ENCODE results near the gene IRGC.

Gene IRGC

DNA sequence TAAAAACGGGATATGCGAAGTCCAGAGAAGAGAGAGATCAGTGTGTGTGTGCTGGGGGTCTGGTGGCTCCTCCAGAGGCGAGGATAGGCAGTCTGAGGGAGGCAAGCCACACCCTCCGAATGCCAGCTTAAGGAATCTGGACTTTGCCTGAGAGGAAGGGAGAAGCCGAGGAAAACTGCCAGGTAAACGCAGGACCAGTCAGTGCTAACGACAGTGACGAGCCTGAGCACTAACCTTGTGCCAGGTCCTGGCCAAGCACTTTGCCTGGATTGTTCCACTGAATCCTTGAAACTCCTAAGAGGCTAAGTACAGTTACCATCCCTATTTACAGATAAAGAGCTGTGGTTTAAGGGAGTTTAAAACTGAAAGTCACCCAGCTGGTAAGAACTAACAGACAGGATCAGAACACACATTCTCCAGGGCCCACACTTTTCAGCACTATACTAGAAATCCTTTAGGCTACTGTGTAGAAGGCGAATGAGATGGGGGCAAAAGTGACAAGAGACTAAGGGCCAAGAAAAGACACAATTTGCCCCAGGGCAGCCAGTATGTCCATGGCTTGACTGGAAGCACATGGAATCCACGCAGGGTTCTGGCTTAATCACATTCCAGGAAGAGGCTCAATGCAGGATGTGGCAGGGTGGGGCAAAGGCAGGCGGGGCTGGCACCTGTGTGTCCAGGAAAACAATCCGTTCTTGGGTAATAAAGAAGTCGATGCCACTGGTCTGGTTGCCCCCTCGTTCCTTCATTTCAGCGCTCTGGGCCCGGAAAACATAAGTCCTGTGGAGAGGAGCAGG, 23.8 kb downstream of the IRGC start:
- no peak for TF ChIP-seq CTCF (IDR thresholded peaks at IDR 0.05; ENCODE audit: extremely low read depth, insufficient read depth, missing control alignments)
- DNase-seq (ENCODE audit: low spot score), result no peak
- in situ Hi-C loops (cut with MboI; ENCODE audit: low pct_unique_long_range_greater_than_20kb, low sequenced_read_pairs, unreplicated experiment), result loop anchor here (10.0 kb wide), 1 partner anchor 65 kb away; the partner anchor contains the start of gene LYPD5

GRCh38 chr19:43741075-43741825, 25.4 kb downstream of the IRGC start:
- in situ Hi-C loops (cut with MboI; ENCODE audit: low pct_unique_long_range_greater_than_20kb, low sequenced_read_pairs, unreplicated experiment), result loop anchor here (10.0 kb wide), 1 partner anchor 64 kb away; the partner anchor contains the start of gene LYPD5
- DNase-seq (ENCODE audit: low spot score), result no peak
- TF ChIP-seq CTCF (IDR thresholded peaks at IDR 0.05; ENCODE audit: extremely low read depth, insufficient read depth, missing control alignments), result no peak

GRCh38 chr19:43743059-43743458, 27.2 kb downstream of the IRGC start:
- no peak for TF ChIP-seq CTCF (IDR thresholded peaks at IDR 0.05; ENCODE audit: extremely low read depth, insufficient read depth, missing control alignments)
- DNase-seq (ENCODE audit: low spot score), result no peak
- in situ Hi-C loops (cut with MboI; ENCODE audit: low pct_unique_long_range_greater_than_20kb, low sequenced_read_pairs, unreplicated experiment), result loop anchor here (10.0 kb wide), 1 partner anchor 62 kb away; the partner anchor contains the start of gene LYPD5

DNA sequence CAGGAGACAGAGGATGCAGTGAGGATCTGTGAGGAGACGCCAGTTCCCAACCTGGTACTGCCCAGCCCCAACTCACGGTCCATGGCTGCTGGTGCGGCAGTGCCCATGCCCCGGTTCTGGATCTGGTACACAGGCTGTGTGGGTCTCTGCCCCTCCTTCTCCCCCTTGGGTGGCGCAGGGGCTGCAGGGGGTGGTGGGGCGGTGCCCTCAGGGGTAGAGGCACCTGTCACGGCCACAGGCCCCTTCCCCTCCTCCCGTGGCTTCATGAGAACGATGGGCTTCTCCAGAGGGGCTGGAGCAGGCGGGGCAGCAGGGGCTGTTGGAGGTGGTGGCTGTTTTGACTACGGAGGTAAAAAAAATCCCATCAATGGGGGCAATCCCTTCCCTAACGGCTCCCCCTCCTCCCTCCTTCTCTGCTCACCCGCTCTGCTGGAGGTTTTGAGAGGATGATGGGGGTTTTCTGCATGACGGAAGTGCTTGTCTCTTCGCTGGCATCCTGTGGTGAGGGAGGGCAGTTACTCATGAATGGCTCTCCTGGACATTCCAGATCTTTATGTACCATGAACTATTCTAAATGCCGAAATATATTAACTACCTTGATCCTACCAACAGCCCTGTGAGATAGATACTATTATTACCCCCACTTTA, 31.8 kb downstream of the IRGC start:
- no peak for TF ChIP-seq CTCF (IDR thresholded peaks at IDR 0.05; ENCODE audit: extremely low read depth, insufficient read depth, missing control alignments)
- in situ Hi-C loops (cut with MboI; ENCODE audit: low pct_unique_long_range_greater_than_20kb, low sequenced_read_pairs, unreplicated experiment), result loop anchor here (5.0 to 10.0 kb wide), 2 partner anchors 35 to 57 kb away; partner anchors contain the start of genes KCNN4 and LYPD5
- no peak for DNase-seq (ENCODE audit: low spot score)

DNA sequence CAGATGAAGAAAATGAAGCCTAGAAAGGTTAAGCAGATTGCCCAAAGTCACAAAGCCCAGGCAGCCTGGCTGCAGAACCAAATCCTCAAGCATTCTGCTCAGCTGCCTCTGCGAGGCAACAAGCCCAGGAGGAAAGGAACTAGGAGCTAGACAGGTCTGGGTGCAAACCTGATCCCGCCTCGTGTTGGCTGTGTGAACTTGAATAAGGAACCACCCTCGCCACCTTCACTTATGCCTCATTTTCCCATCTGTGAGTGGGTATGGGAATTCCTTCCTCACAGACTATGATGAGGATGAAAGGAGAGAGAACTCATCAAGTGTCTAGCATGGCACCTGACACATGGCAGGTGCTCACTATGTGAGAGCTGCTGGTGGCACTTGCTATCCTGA, 32.3 kb downstream of the IRGC start:
- TF ChIP-seq CTCF (IDR thresholded peaks at IDR 0.05; ENCODE audit: extremely low read depth, insufficient read depth, missing control alignments), result no peak
- in situ Hi-C loops (cut with MboI; ENCODE audit: low pct_unique_long_range_greater_than_20kb, low sequenced_read_pairs, unreplicated experiment), result loop anchor here (5.0 to 10.0 kb wide), 2 partner anchors 34 to 57 kb away; partner anchors contain the start of genes KCNN4 and LYPD5
- no peak for DNase-seq (ENCODE audit: low spot score)

DNA sequence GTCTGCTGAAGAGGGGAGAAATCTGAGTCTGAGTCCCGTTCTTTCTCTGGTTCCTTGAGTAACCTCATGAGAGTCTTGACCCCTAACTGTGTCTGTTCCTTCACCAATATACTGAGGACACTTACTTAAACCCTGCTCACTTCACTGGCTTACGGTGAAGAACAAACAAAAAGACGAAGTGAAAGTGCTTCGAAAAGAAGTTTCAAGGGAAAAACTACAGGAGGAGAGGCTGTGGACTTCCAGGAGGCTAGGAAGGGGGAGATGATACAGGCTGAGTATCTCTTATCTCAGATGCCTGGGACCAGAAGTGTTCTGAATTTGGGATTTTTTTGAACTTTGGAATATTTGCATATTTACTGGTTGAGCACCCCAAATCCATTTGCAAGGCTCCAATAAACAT, 32.8 kb downstream of the IRGC start:
- no peak for DNase-seq (ENCODE audit: low spot score)
- no peak for TF ChIP-seq CTCF (IDR thresholded peaks at IDR 0.05; ENCODE audit: extremely low read depth, insufficient read depth, missing control alignments)
- in situ Hi-C loops (cut with MboI; ENCODE audit: low pct_unique_long_range_greater_than_20kb, low sequenced_read_pairs, unreplicated experiment), result loop anchor here (5.0 to 10.0 kb wide), 2 partner anchors 34 to 56 kb away; partner anchors contain the start of genes KCNN4 and LYPD5
